Fibroblast of skin of right quadriceps (primary cell): ENCODE results near the gene CLEC3B.
"Not testable (repeated sequence)": the region's sequence is repeated elsewhere in the genome, so short reads cannot be mapped to it uniquely, and the experiment has no call there.

Experiments
- DNase-seq: peaks from one replicate; pipeline ENCODE4 v3.0.0-alpha.2; 2013

CLEC3B gene

DNA sequence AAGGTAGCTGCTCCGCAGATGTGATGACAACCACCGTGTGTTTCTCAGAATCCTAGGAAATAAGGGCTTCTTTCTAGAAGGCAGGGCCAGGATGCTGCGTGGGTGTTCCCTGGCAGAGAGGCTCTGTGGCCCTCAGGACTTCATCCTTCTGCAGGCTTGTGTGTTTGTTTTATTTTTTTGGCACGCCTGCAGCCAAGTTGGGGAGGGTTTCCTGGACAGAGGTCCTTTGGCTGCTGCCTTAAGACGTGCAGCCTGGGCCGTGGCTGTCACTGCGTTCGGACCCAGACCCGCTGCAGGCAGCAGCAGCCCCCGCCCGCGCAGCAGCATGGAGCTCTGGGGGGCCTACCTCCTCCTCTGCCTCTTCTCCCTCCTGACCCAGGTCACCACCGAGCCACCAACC is at the start of gene CLEC3B:
Gene CLEC3B, plus strand, starts transcription at position 266 of the 400 bp plus-strand sequence. Its CDS starts 60 bp downstream, at position 326.
- DNase-seq = peak; percentile 58

GRCh38 chr3:44981220-44981619 is 44.9 kb upstream of the CLEC3B start:
- peak; percentile 17 for DNase-seq

- no peak for DNase-seq
Observed at GRCh38 chr3:44981751-44982150, 44.4 kb upstream of the CLEC3B start.

DNA sequence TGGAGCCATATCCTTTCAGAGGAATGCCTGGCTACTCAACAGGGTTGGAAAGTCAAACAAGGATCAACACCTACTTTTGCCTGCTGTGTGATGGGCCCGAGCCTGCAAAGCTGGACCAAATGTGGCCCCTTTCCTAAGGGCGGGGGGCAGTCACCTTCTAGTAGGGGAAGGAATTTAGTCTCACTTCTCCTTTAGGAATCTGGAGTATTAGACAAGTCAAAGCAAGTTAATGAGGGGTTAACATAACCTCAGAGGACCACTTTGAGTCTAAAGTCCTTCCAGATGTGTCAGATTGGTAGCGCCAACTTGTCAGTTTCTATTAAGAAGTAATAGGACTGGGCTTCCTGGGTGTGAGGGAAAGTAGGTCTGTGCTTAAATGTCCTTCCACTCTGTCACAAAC is 43.3 kb upstream of the CLEC3B start:
- no peak for DNase-seq

DNA sequence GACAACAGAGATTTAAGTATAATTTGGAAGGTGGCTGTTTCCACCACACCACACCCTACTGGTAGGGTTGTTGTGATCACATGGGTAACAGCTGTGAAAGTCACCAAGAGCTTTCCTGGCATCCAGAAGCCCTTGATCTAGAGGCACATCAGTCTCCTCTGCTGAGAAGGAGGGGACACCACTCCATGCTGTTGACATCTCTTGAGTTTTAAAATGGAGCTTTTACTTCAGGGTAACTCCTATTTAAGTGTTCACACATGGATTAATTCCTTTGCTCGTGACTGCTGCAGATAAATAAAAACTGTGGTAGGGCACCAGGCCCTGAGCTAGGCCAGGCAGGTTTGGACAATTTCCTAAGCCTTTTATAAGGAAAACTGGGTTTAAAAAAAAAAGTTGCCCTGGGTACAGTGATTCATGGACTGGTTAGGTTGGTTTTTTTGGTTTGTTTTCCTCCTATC is 42.6 kb upstream of the CLEC3B start:
- DNase-seq = no peak

DNA sequence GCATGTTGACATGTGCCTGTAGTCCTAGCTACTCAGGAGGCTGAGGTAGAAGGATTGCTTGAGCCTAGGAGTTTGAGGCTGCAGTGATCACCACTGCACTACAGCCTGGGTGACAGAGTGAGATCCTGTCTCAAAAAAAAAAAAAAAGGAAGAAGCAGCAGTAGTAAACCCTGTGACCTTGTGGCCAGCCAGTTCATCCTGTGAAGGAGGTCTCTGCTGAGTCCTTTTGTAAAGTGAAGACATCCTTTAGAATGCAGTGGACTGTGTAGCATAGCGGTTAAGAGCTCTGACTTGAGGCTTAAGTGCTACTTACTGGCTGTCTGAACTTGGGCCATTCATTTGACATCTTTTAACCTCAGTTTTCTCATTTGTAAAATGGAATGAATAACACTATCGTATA is 41.8 kb upstream of the CLEC3B start:
- no peak for DNase-seq

- not testable (repeated sequence) for DNase-seq
Observed at GRCh38 chr3:44986330-44986729, 39.8 kb upstream of the CLEC3B start.

DNA sequence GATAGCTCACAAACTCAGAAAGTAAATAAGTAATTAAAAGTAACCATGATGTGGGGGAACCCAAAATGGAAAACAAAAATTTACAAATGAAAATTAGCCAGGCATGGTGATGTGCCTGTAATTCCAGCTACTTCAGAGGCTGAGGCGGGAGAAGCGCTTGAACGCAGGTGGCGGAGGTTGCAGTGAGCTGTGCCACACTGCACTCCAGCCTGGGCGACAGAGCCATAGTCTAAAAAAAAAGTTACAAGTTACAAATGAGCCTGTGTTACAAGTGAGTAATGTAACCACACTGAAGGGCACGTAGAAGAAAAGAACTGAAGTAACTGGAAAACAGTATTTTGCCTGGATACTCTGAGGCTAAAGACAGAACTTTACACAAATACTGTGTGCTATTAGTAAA is 38.8 kb upstream of the CLEC3B start:
- no peak for DNase-seq

- no peak for DNase-seq
Observed at GRCh38 chr3:44988073-44988472, 38.0 kb upstream of the CLEC3B start.

DNA sequence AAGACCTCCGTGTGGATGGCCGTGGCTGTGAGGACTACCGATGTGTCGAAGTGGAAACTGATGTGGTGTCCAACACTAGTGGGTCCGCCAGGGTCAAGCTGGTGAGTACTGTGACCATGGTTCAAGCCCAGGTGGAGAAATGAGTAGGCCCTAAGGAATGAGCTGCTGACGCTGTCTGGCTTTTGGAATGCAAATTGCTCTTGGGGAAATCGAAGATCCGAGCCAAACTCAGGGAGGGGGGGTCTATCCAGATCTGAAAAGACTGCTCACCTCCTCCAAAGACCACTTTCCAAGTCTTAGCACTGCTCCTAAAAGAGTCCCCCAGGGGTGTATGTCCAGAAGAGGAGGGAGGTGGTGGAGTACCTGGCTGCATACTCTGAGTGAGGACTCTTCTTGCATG is 37.0 kb upstream of the CLEC3B start:
- no peak for DNase-seq

DNA sequence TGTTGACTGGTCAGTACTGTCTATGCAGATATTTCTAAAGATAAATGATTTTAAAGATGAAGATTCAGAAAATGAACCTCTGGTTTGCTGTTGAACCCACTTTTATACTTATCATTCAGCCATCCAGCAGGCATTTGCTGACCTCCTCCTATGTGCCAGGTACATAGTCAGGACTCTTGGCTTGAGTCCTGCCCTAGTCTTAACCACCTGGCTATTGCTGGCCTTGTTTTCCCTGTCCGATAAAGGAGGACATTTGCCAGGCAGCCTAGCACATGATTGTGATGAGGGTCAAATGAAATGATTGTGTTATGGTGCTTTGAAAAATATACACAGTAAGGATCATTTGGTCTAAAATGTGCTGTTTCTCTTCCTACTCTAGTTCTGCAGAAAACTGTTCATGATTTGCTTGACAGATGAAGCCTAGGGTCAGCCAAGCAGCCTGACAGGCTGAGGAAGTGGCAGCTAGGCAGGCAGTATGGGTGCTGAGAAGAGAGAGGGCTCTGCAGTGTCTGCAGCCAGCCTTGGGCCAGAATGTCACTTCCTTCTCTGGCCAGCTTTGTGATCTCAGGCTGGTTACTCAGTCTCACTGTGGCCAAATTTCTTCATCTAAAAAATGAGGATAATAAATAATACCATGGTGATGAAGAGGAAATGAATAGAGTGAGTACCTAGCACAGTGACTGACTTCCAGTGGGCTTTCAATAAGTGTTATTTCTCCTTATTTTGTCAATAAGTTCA is 36.3 kb upstream of the CLEC3B start:
- DNase-seq = no peak

DNA sequence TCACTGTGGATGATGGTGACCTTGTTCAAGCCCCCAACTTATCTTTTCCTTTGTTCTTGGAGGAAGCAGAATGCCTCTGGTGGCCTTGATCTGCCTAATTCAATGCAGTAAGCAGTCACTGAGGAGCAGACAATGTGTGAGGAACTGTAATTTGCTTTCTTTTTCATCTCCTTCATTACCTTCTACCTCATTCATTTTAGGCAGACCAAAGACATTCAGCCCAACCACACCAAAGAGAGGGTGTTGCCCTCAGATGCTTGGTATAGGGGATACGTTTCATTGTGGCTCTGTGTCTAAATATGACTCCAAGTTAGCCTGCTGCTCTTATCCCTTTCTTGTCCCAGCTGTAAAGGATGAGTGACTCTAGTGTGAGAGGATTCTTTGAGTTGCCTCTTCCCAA is 34.8 kb upstream of the CLEC3B start:
- no peak for DNase-seq

DNA sequence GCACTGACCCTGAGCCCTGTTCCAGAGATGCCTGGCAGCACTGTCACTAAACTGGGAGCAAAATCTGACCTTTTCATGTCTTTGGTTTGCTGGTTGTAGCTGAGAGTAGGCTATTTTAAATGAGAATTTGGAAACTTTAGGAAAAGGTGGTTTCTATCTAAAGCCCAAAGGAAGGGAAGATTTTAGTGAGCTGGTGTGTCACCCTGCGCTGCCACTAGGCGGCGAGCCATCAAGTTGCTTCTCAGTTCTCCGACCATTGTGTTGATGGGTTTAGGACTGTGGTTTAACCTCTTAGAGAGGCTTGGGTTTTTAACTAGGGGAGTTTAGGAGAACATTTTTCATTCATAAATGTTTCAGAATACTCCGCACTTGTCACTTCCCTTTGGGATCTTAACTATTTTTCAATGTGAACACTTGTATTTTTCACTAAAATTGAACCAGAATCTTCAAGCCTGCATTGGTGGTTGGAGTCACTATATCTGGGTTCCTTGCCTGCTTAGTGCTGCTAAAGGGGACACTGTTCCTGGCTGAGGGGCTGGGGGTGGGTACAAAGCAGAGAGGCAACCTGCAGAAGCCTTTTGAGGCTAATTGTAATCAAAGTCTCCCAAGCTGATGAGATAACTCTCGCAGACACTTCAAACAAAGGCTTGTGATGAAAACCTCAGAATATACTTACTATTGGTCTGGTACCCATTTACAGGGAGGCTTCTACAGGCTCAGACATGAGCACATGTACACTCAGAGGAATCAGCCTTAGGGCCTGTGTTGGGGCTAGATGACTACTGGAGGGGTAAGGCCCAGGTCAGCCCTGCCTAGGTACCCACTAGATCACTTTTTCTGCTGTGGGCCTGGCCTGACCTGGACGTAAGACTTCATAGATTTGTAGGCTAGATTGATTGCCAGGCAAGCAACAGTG is 33.3 kb upstream of the CLEC3B start:
- peak; percentile 19 for DNase-seq

DNA sequence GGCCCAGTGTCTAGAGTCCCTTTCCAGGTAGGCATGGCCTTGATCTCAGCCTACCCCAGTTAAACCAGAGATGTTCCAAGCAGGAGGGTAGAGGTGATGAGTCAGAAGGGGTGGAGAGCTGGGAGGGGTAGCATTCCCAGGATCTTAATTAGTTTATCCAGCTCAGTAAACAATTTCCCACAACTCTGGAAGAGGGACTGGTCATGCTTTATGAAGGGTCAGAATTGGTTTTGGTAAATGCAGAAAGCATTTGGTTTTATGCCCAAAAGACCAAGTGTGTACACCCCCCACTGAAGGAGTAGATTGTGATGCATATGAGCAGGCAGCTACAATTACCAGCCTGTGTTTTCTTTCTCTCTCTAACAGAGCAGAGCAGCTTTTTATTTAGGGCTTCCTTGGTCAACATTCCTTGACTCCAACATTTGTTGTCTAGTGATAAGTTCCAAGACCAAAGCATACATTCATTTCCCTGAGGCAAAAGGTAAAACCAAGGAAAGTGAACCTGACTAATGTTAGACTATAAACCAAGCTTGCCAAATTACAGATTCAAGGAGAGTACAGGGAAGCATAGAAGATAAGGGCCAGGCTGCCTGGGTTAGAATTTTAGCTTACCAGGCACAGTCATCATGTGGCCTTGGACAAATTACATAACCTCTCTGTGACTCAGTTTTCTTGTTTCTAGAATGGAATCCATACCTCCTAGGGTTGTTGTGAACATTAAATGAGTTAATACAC is 32.5 kb upstream of the CLEC3B start:
- peak; percentile 85 for DNase-seq

GRCh38 chr3:44995142-44995770 is 30.8 kb upstream of the CLEC3B start:
- DNase-seq = peak; percentile 80

- no peak for DNase-seq
Observed at GRCh38 chr3:44996556-44996969, 29.5 kb upstream of the CLEC3B start.

DNA sequence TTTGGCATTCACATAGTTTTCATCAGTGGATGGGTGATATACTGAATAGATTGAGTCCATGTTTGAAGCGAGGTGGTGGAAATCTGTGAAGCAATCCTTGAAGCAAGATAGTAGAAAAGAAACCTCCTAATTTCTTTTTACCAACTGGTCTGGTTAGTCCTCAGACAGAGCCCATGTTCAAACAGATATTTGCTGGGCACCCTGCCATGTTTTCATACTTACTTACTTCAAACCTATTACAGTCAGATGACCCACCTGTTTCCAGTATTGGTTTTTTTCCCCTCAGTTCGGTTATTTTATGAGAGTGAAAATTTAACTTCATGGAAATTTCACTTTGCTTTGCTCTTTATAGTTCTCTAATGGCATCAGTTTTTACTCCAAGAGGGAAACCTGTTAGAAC is 26.3 kb upstream of the CLEC3B start:
- no peak for DNase-seq

GRCh38 chr3:45000823-45001222 is 25.3 kb upstream of the CLEC3B start:
- DNase-seq = no peak

DNA sequence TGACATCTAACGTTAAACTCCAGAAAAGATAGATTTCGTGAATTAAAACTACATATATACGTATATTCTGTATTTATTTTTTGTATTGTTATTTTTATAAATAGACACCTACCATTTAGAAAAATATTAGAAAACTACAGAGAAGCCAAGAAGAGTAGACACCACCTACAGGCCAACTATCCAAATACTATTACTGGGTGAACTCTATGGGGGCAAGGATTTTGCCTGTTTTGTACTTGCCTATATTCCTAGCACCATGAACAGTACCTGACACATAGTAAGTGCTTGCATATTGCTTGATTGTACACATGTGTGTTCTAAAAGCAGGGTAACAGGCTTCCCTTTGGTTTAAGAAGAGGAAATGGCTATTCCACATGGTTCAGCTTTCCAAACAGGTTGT is 24.4 kb upstream of the CLEC3B start:
- DNase-seq = no peak

- DNase-seq = no peak
Observed at GRCh38 chr3:45002139-45002660, 23.9 kb upstream of the CLEC3B start.

GRCh38 chr3:45002720-45003119 is 23.4 kb upstream of the CLEC3B start:
- DNase-seq = no peak

DNA sequence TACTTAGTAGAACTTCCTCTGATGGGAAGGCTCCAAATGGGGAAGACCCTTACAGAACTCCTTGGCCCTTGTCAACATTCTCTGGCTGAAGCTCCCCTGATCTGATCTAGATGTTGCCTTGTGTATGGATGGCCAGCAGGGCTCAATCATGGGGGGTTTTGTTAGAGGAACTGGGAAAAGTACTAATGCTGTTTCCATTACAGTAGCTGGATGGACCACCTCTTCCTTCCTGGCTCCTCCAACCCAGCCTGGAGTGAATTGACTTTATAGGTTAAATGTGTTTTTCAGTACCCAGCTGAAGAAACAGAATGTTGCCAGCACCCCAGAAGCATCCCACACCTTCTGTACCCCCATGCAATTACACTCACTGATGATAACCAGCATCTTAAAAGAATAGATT is 22.7 kb upstream of the CLEC3B start:
- DNase-seq = no peak

- DNase-seq = no peak
Observed at GRCh38 chr3:45003859-45004258, 22.2 kb upstream of the CLEC3B start.
